HK-2 (cell line): Measurements from ENCODE around the gene DPEP1.
A peak's percentile ranks its signal among the peaks of the same experiment; 100 is the strongest.
"Not testable (repeated sequence)": the region's sequence is repeated elsewhere in the genome, so short reads cannot be mapped to it uniquely, and the experiment has no call there.

Experiments used
- DNase-seq: peaks from one replicate; pipeline ENCODE4 v3.0.0-alpha.2; 2018; ENCODE audit not compliant: unreplicated experiment

The DPEP1 gene

DNA sequence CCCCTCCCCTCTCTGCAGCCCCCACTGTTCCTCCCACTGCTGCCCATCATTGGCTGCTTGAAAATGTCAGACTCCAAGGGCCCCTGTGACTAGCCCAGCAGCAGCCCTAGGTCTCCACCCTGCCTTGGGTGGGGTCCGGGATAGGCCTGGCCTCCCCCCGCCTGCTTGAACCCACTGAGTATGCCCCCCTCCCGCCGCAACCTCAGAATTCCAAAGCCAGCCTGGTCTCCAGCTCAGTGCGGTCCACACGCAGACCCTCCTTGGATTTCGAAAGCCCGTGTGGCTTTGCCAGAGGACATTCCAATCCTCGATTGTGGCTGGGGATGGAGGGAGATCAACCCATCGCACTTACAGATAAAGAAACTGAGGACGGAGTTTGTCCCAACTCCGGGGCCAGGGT is 6.4 kb downstream of the DPEP1 start:
- no peak for DNase-seq

DNA sequence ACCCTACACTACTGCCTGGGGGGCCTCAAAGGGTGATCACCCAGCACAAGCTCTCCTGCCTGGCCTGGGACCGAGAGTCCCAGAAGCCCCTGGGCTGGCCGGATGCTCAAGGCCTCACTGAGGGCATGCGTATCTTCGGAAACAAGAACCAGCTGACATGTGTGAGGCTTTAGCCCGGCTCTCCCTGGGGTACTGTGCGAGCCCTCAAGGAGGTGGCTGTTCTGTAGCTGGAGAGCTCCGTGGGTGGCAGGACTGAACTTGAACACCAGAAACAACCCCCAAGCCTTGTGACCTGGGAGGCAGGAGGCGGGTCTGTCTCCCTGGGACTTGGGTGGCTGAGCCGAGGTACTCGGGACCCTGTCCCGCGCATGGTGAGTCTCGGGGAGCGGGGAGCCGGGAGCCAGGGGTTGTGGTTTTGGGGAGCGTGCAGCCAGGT is 7.0 kb downstream of the DPEP1 start:
- no peak for DNase-seq

DNA sequence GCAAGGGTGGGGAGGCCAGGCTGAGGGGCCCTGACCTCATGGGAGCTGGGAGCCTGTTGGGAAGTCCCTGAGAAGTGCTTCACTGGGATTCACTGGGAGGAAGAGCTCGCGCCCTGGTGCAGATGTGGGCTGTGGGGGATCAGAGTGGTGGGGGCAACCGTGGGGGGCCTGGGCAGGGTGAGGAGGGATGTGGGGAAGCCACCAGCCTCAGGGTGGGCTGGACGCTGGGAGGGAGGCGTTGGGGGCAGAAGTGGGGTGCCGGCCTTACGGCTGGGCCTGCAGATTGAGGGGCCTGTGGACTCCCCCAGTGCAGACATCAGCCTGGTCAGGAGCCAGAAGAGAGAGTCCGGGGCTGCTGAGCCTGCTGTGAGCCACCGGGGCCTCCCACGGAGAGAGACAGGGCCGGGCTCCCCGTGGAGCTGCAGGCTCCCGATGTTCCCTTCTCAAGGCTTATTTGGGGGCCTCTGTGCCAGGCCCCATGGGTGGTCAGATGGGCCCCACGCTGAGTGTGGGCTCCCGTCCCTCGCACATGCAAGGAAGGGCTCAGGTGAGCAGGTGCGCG is 7.8 kb downstream of the DPEP1 start:
- DNase-seq: no peak

DNA sequence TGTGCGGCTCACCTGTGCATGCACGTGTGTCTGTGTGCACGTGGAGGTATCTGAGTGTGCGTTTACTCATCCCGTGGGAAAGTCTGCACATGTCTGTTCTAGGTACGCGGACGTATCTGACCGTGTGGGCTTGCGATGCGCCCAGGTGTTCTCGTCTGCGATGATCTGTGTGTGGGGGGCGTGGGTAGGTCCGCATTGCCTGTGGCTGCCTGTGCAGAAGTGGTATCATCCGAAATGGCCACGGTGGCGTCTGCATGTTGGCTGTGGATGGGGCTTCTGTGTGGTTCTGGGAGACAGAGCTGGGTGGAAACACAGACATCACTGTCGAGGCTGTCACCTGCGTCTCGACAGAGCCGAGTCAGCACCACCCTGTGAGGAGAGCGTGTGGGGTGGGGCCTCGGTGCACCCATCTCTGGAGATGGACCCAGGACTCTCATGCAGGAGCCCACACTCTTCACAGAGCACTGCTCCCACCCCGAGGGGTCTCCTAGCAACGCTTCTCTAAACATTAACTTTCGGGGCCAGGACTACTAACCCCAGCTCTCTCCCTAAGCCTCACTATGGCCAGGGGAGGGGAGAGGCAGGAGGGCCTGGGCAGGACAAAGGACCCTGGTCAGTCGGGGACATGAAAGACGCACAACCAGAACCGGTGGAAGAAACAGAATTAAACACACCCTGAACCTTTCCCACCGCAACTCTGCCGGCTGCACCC is 8.4 kb downstream of the DPEP1 start:
- DNase-seq: no peak

DNA sequence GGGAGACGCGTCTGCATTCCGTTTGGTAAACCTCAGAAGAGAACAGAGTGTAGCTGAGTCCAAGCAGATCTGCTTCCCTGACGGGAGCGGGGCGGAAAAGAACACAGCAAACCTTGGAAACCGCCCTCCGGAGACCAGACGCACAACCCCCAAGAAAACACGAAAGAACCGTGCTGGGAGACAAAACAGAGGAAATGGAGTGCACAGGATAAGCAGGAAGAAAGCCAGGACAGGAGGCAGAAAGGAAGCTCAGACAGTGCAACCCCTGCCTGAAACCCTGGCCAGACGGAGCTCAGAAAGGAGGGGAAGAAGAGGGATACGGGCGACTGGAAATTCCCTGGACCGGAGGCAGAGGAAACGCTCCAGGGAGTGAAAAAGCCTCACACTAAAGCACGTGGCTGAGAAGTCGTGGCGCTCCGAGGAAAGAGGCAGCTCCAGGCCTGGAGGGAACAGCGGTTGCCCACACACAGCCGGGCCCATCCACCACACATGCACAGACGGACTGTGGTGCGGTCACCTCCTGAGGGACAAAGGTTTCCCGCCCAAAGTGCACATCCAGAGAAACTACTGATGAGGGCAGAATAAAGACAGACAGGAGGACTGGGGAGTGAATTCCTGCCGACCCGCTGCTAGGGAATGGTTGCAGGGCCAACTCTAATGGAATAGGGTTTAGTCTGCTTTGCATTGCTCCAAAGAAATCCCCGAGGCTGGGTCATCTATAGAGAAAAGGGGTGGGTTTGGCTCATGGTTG is 10.2 kb downstream of the DPEP1 start:
- DNase-seq: no peak

DNA sequence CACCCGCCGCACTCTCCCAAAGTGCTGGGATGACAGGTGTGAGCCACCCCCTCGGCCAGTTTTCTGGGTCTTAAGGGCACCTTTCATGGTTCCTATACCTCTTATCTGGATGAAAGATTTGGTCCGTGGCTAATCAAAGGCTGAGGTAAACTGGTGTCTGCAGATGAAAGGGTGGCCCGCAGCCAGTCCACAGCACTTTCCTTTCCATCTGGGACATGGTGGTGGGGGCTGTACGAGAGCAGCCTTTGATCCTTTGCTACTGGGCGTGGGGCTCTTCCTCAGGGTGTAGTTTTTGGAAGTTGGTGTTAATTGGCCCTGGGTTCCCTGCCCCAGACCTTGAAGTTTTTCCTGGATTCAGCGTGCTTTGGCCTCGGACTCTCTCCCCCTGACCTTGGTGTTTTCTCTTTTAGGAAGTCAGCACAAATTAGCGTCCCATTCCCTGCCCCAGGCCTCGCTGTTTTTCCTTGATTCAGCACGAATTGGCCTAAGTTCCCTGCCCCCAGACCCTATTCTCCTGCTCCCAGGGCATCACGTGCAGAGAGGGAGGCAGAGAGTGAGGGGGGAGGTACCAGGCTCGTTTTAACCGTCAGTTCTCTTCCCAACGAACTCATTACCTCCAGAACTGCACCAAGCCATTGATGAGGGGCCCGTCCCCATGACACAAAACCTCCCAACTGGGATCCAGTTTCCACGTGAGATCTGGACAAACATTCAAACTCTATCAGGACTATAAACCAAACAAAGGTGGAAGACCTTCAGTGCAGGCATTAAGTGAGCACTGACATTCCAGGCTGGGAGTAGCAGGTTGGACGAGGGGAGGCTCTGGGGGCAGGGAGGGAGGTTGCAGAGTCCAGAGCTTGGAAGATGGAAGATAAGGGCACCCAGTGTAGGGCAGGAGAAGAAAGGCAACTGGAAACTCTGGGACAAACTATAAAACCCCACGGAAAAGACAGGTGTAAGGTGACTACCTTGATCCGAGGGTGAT is 11.6 kb downstream of the DPEP1 start:
- no peak for DNase-seq

DNA sequence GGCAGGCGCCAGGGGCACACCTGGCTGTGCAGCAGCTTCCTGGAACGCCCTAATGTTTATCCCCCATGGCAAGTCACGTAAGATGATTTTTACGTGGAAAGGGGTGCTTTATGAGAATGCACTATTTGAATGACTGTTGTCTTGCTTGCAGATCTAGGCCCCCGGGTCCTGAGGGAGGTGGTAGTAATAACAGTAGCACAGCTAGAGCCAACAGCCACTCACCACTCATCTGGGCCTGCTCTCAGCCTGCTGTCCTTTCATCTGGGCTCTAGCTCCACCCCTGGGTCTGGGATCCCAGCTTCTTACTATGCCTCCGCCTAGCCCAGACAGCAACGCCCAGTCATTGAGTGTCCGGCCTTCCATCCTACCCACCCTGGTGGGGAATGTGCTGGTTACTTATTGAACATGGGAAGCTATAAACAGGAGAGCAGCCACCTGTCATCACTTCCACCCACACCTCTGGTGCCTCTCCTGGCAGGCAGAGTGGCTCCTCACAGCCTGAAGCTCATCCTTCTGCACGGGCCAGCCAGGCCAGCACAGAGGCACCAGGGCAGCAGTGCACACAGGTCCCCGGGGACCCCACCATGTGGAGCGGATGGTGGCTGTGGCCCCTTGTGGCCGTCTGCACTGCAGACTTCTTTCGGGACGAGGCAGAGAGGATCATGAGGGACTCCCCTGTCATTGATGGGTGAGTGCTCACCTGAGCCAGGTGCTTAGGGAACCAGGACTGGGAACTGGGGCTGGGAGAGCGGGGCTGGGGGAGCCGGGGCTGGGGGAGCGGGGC is 16.6 kb downstream of the DPEP1 start:
- DNase-seq: no peak

DNA sequence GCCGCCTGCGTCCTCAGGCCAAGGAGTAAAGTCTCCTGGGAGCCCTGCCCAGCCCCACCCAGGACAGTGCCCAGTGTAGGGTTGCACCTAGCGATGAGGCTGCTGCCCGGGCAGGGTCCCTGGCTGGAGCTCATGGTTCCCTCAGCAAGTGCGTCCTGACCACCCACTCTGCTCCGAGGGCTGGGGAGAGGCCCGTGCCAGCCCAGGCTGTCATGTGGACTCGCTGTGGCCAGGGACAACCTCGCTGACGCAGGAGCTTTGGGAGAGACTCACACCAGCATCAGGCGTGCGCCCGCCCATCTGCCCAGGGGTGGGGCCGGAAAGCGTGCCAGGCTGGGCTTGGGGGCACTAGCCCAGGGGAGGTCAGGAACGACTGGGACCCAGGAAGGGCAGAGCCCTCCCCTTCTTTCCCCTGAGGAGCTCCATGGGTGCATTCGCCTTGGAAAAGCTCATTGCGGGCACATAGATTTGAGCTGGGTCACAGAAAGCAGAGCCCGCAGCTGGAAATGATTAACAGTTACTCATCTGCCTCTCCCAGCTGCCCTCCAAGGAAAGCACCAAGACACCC is 19.7 kb downstream of the DPEP1 start:
- DNase-seq: peak; percentile 82

DNA sequence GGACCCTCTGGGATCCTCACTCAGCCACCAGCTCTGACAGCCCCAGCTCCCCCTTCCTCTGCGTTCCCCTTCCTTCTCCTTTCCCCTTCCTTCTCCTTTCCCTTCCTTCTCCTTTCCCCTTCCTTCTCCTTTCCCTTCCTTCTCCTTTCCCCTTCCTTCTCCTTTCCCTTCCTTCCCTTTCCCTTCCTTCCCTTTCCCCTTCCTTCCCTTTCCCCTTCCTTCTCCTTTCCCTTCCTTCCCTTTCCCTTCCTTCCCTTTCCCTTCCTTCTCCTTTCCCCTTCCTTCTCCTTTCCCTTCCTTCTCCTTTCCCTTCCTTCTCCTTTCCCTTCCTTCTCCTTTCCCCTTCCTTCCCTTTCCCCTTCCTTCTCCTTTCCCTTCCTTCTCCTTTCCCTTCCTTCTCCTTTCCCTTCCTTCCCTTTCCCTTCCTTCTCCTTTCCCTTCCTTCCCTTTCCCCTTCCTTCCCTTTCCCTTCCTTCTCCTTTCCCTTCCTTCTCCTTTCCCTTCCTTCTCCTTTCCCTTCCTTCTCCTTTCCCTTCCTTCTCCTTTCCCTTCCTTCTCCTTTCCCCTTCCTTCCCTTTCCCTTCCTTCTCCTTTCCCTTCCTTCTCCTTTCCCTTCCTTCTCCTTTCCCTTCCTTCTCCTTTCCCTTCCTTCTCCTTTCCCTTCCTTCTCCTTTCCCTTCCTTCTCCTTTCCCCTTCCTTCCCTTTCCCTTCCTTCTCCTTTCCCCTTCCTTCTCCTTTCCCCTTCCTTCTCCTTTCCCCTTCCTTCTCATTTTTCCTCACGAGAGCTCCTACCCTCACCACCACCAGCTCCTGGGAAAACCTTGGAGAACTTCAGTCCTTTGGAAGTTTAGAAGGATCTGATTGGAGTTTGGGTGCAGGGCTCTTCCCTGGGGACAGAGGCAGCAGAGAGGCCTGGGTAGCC is 21.3 kb downstream of the DPEP1 start:
- DNase-seq: not testable (repeated sequence)

DNA sequence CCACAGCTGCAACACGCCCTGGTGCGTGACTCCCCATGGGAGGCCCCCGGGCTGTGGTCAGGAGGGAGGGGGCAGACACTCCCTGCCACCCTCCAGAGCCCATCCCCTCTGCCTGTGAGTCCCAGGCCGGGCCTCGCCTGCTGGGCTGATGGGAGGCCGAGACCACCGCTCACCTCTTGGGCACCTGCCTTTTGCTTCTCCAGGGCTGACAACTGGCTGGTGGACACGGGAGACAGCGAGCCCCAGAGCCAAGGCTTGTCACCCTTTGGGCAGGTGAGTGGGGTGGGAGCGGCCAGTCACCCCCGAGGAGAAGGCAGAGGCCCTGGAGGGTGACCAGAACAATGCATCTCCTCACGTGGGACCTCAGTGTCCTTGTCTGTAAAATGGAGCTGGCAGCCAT is 23.2 kb downstream of the DPEP1 start:
- no peak for DNase-seq

DNA sequence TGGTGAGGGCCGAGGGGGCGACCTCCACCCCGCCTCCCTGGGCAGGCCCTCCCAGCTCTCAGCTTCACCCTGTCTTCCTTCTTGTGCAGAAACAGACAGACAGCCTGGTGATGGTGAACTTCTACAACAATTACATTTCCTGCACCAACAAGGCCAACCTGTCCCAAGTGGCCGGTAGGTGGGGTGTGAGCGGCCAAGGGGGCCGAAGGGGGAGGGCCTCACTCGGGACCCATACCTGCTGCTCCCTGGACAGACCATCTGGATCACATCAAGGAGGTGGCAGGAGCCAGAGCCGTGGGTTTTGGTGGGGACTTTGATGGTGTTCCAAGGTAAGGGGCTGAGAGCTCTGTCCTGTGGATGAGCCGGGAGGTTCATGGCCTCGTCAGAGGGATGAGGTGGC is 23.9 kb downstream of the DPEP1 start:
- DNase-seq: no peak

DNA sequence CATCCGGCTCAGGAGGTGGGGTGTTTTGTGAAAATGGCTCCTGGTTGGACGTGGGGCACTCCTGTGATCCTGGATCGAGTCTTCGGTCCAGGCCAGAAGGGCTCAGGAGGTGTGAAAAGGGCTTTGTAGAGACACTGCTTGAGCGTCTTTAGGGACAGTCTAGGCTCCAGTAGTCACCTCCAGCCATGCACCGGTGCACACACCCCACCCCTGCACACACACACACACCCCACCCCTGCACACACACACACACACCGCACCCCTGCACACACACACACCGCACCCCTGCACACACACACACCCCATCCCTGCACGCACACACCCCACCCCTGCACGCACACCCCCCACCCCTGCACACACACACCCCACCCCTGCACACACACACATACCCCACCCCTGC is 25.0 kb downstream of the DPEP1 start:
- no peak for DNase-seq

DNA sequence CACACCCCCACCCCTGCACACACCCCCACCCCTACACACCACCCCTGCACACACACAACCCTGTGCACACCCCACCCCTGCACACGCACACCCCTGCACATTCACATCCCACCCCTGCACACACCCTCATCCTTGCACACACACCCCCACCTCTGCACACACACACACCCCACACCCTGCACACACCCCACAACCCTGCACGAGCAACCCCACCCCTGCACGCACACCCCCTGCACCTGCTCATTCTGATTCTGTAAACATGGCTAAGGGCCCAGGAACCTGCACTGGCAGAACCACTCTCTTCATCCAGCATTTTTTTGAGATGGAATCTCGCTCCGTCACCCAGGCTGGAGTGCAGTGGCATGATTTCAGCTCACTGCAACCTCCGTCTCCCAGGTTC is 25.9 kb downstream of the DPEP1 start:
- DNase-seq: no peak

DNA sequence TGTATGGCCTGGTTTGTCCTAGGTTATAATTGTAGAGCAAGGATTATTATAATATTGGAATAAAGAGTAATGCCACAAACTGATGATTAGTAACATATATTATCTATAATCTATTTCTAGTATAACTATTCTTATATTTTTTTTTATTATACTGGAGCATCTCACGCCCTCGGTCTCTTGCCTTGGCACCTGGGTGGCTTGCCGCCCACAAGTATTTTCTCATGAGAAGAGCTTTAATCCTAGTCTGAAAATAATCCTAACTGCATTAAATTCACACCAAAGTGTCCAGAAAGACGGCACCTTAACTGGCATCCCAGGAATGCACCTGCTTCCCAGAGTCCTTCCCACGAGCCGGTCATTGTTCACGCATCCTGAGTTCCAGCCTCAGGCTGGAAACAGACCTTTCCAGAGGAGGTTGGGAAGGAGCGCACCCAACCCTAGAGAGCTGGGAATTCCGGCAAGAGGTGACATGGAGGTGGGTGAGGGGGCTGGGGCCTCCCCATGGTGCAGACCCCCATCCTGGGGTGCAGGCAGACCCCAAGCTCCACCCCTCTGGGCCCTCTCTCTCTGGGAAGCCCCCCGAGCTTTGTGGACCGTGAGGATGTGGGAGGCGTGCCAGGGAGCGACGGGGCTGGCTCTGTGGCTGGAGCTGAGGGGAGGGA is 28.1 kb downstream of the DPEP1 start:
- no peak for DNase-seq

DNA sequence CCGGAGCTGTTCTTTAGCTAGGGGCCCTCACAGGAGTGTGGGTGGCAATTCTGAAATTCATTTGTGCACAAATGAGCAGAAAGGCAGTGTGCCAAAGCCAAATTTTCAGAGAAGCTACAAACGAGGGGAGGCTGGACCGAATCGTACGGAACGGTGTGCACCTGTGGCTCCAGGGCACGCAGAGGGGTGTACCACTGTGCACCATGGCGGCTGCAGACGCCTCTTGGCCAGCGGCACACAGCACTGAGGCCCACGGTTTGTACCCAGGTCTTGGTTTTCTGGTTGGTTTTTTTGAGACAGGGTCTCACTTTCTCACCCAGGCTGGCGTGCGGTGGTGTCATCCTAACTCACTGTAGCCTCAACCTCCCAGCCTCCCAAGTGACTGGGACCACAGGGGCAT is 29.1 kb downstream of the DPEP1 start:
- no peak for DNase-seq

DNA sequence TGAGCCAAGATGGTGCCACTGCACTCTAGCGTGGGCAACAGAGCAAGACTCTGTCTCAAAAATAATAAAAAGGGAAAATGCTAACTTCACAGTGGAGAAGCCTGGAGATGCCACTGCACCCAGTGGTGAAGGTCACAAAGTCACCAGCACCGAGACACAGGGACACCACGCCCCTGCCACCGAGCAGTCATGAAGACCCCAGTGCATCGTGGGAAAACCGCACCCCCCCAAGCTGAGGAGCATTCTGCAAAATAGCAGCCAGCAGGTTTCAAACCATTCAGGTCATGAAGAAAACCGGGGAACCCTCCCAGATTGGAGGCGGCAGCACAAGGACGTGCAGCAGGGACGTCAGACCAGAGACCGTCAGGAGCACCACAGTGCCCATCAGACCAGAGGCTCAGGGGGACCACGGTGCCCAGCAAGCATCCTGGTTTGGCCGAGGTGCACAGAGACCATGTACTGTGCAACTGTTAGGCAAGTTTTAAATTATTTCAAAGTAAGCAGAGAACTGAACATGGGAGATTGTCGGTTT is 30.4 kb downstream of the DPEP1 start:
- DNase-seq: no peak

DNA sequence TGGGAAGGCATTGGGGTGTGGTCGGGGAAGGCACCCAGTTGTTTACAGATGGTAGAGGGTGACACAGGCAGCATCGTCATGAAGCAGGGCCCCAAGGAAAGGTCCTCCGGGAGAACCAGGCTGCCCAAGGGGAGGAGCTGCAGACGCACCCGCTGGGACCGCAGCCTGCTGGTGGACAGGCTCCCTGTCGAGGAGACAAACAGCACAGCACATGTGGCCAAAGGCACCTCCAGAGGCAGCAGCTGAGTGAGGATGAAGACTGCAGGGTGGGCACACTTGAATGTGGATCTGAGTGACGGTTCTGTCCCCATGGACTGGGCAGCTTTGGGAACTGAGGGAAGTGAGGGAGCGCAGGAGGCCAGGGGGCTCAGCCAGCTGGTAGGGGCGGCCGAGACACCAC is 31.7 kb downstream of the DPEP1 start:
- DNase-seq: no peak

DNA sequence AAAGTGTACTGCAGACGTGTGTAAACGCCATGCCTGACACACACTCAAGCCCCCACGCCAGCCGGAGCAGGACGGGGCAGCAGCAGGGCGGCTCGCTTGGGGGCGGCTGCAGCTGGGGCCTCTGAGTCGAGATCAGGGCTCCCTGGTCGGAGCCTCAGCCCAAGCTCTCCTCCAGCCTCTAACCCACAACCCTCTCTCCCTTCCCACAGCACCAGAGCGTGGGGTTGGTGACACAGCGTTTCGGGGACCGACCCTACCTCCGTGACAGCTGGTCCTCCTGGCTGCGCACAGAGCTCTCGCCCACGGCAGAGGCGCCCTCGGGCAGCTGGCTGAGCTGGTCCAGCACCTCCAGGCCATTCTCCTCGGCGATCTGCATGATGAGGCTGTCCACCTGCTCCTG is 32.8 kb downstream of the DPEP1 start:
- no peak for DNase-seq

DNA sequence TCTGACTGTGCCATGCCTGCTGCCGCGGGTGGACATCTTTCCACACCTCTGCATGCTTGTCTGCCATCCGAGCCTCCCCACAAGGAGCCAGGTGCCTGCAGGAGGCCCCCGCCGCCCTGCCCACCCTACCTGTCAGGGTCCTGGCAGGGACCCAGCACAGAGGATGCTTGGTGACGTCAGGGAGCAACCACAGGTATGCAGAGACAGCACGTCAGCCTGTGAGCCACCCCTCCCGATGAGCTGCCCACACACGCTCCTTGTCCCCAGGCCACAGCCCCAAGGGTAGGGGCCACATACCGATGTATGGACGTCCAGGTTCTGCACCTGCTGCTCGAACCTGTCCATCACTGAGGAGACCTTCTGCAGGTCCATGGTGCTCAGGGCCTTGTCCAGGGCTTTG is 33.5 kb downstream of the DPEP1 start:
- DNase-seq: no peak
